Lung (tissue), 12 donors: Measurements from ENCODE around the gene LMF1. TPM values are rescaled to one million over a fixed set of nuclear protein-coding genes. Genes with fewer than 3 reads are reported as not detected.

ENCODE experiments used
- ATAC-seq: fragments of 200-7000 bp; cut with Tn5 transposase; one replicate; pipeline ENCODE4 v1.9.1; 2020; ENCODE audit warnings: moderate number of reproducible peaks; ENCODE audit not compliant: insufficient read depth, low FRiP score
- DNase-seq, 3 donors: peaks; one replicate each; pipeline ENCODE4 v3.0.0-alpha.2; 2013 to 2017
- H3K27ac ChIP-seq, 2 donors: one replicate each; pipeline ENCODE4 v1.5.1; 2013; ENCODE audit warnings: mild to moderate bottlenecking in 2 of 2, moderate library complexity in 2 of 2, control low read depth in 1 of 2, inconsistent platforms in 1 of 2, low read depth in 1 of 2, low read length in 1 of 2
- H3K27me3 ChIP-seq, 3 donors: one replicate each; pipeline ENCODE4 v1.5.1; 2013; ENCODE audit warnings: low read length in 2 of 3; ENCODE audit not compliant: control insufficient read depth in 3 of 3, insufficient read depth in 3 of 3
- H3K36me3 ChIP-seq, 4 donors: one replicate each; pipeline ENCODE4 v1.5.1; 2013; ENCODE audit warnings: low read length in 4 of 4, mild to moderate bottlenecking in 1 of 4, moderate library complexity in 1 of 4; ENCODE audit not compliant: control insufficient read depth in 4 of 4, insufficient read depth in 4 of 4
- H3K4me1 ChIP-seq, 5 donors: one replicate each; pipeline ENCODE4 v1.5.1; 2013; ENCODE audit warnings: low read length in 5 of 5, mild to moderate bottlenecking in 2 of 5, moderate library complexity in 1 of 5; ENCODE audit not compliant: control insufficient read depth in 5 of 5, insufficient read depth in 5 of 5
- H3K4me3 ChIP-seq: one replicate; pipeline ENCODE4 v1.5.1; 2013; ENCODE audit warnings: mild to moderate bottlenecking, control low read depth, moderate library complexity
- H3K9ac ChIP-seq, 2 donors: one replicate each; pipeline ENCODE4 v1.5.1; 2013; ENCODE audit warnings: low read length in 2 of 2, control low read depth in 1 of 2; ENCODE audit not compliant: insufficient read depth in 1 of 2
- H3K9me3 ChIP-seq, 4 donors: one replicate each; pipeline ENCODE4 v1.5.1; 2013; ENCODE audit warnings: low read length in 3 of 4, mild to moderate bottlenecking in 1 of 4, moderate library complexity in 1 of 4; ENCODE audit not compliant: control insufficient read depth in 4 of 4, insufficient read depth in 3 of 4
- CTCF ChIP-seq: IDR thresholded peaks from 2 replicates; pipeline ENCODE4 v1.5.1; 2012; ENCODE audit warnings: mild to moderate bottlenecking; ENCODE audit errors: control extremely low read depth, extremely low read depth
- WGBS, 2 donors: extraction: QIAGEN DNeasy Blood & Tissue Kit; methylation state at CpG; one replicate each; pipeline ENCODE4 v1.1.7; 2013; 5-methylcytosine and 5-hydroxymethylcytosine counted together
- polyA plus RNA-seq, 2 donors: library from polyadenylated mRNA; stranded (reverse); fragments of 200-250 nt; gene quantifications; one replicate each; pipeline ENCODE4 v1.2.1, GENCODE V29; 2013
- total RNA-seq, 2 donors: library from RNA; depleted of rRNA in 1 of 2; stranded (reverse); fragments of >200 nt in 1 of 2; gene quantifications; one replicate each; pipeline ENCODE4 v1.2.1, GENCODE V29; 2014 to 2021
- donor health status: control.
- donor health status: control.
- donor health status: Bipolar disorder and iron deficiency.
- donor health status: healthy.
- donor health status: DM: yes; HTN: yes; CAD: no.

LMF1 gene
- total and polyA plus RNA-seq, 4 donors = 9.1 to 23.7 (median 20.6) TPM

- Histone ChIP-seq H3K9me3 (no peaks in the 10 kb centered on the region), H3K36me3 (no peaks in the 10 kb centered on the region), H3K4me1 (peaks cover 0 to 34% (median 3%) of the 10 kb centered on the region in 5 donors), H3K4me3 (no peak overlapping the region), H3K9ac (no peak overlapping the region), H3K27me3 (peaks cover 0 to 11% (median 5%) of the 10 kb centered on the region in 3 donors), H3K27ac (no peak overlapping the region)
- TF ChIP-seq CTCF = no peak
- DNase-seq (no peak), ATAC-seq (no peak)
- 57 to 78% methylated on average over 8 of the region's 8 CpGs for WGBS, 2 donors
Observed at GRCh38 chr16:977896-978295, 7.1 kb upstream of the LMF1 start.

- no peak overlapping the region for H3K27ac ChIP-seq
- no peaks in the 10 kb centered on the region for H3K9me3 ChIP-seq
- DNase-seq (no peak), ATAC-seq (no peak)
- peaks cover 0 to 28% (median 3%) of the 10 kb centered on the region in 5 donors for H3K4me1 ChIP-seq
- H3K27me3 ChIP-seq = peaks cover 0 to 7% (median 0%) of the 10 kb centered on the region in 3 donors
- H3K9ac ChIP-seq = no peak overlapping the region
- H3K4me3 ChIP-seq = no peak overlapping the region
- WGBS, 2 donors = 66 to 74% methylated on average over 26 to 28 of the region's 28 CpGs
- no peak for TF ChIP-seq CTCF
- H3K36me3 ChIP-seq = no peaks in the 10 kb centered on the region
Observed at GRCh38 chr16:977081-977701, 6.4 kb upstream of the LMF1 start.

- Histone ChIP-seq H3K36me3 (no peaks in the 10 kb centered on the region), H3K9ac (no peak overlapping the region), H3K9me3 (peaks cover 0 to 2% (median 0%) of the 10 kb centered on the region in 4 donors), H3K27ac (no peak overlapping the region), H3K4me1 (peaks cover 0 to 25% (median 3%) of the 10 kb centered on the region in 5 donors), H3K27me3 (peaks cover 0 to 7% (median 0%) of the 10 kb centered on the region in 3 donors), H3K4me3 (no peak overlapping the region)
- WGBS, 2 donors = 78 to 81% methylated on average over 24 of the region's 24 CpGs
- TF ChIP-seq CTCF = no peak
- DNase-seq (no peak), ATAC-seq (no peak)
Observed at GRCh38 chr16:976389-976931, 5.7 kb upstream of the LMF1 start.
